ENCODE measurements around the gene ARPC4. TPM values are rescaled to one million over a fixed set of nuclear protein-coding genes. Genes with fewer than 3 reads are reported as not detected.

Gene ARPC4
- total RNA-seq, 6 donors from 2014 or later = 88.3 to 186 (median 158) TPM

DNA sequence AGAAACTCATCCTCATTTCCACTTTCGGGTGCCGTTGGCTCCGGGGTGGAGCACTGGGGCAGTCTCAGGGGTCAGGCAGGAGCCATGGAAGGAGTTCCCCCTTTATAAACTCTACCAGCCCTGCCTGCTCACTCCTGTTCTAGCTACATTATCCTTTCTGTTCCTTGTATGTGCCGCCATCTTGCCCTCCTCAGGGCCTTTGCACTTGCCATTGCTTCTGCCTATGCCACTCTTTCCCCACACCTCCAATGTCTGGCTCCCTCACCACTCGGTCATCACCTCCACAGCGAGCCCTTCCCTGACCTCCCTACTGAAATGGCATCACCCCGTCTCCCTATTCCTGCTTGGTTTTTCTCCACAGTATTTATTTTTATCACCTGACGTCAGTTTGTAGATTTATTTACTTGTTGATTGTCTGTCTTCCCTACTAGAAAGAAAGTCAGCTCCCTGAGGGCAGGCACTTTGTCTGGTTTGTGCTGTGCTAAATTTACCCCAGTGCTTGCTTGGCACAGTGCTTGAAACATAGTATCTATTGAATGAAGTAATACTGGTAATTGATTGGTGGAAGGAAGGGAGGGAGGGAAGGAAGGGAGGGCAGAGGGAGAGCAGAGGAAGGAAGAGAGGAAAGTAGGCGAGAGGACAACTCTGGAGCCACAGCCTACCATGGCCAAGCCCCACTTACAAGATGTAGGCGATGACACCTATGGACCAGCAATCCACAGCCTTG, 31.9 kb upstream of the ARPC4 start:
- TF ChIP-seq CTCF (IDR thresholded peaks at IDR 0.05) (no peak), EP300 (IDR thresholded peaks at IDR 0.05) (no peak)
- H3K36me3 ChIP-seq = peaks cover 0 to 76% (median 57%) of the 10 kb centered on the region in 4 donors
- WGBS, 2 donors = 98% methylated on average over 10 of the region's 10 CpGs
- no peak for DNase-seq
- H3K27ac ChIP-seq = no peak overlapping the region
- H3K9me3 ChIP-seq = no peaks in the 10 kb centered on the region
- no peaks in the 10 kb centered on the region for H3K27me3 ChIP-seq
- no peaks in the 10 kb centered on the region for H3K4me1 ChIP-seq
- no peak overlapping the region for H3K4me3 ChIP-seq
- ATAC-seq (ENCODE audit: low FRiP score in 2 of 2) = no peak

DNA sequence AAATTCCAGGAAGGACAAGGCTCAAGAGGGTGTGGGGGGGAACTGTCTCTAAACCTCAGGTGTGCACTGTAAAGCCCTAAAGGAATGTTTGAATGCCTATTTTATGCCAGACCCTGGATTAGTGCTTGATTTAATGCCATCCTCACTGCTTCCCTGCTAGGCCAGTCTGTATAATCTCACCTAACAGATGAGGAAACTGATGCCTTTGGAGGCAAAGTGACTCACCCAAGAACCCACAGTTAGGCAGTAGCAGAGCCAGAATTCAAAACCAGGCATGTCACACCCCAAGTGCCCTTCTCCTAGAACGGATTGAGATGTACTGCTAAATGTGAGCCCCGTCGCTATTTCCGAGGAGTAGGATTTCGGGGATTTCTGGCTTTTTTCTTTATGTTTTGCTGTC, 31.0 kb upstream of the ARPC4 start:
- TF ChIP-seq POLR2AphosphoS5 (IDR thresholded peaks at IDR 0.05) (no peak), CTCF (IDR thresholded peaks at IDR 0.05) (no peak), EP300 (IDR thresholded peaks at IDR 0.05) (no peak), POLR2A (IDR thresholded peaks at IDR 0.05) (no peak)
- Histone ChIP-seq H3K36me3 (peaks cover 0 to 71% (median 48%) of the 10 kb centered on the region in 4 donors), H3K27me3 (no peaks in the 10 kb centered on the region), H3K4me3 (no peak overlapping the region), H3K9me3 (no peaks in the 10 kb centered on the region), H3K4me1 (peaks cover 1 to 5% (median 3%) of the 10 kb centered on the region in 4 donors), H3K27ac (no peak overlapping the region)
- no peak for ATAC-seq (ENCODE audit: low FRiP score in 2 of 2)
- WGBS, 2 donors = 97% methylated on average over 5 of the region's 5 CpGs
- DNase-seq = no peak

DNA sequence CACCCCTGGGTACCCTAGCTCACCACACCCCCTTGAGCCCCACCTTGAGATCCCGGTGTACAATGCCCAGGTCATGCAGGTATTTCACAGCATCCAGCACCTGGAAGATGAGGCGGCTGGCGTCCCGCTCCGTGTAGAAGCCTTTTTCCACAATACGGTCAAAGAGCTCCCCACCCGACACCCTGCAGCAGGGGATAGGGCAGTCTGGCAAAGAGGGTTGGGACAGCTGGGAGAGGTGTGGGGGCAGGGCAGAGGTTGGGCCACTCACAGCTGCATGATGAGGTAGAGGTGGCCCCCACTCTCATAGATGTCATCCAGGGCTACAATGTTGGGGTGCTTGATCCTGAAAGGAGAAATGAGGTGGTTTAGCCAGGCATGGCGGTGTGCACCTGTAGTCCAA, 30.0 kb upstream of the ARPC4 start:
- Histone ChIP-seq H3K27ac (no peak overlapping the region), H3K4me3 (no peak overlapping the region), H3K27me3 (no peaks in the 10 kb centered on the region), H3K9me3 (no peaks in the 10 kb centered on the region), H3K36me3 (peaks cover 0 to 61% (median 40%) of the 10 kb centered on the region in 4 donors), H3K4me1 (peaks cover 9 to 14% (median 11%) of the 10 kb centered on the region in 4 donors)
- DNase-seq (no peak), ATAC-seq (ENCODE audit: low FRiP score in 2 of 2) (no peak)
- WGBS, 2 donors = 96% methylated on average over 8 of the region's 8 CpGs
- TF ChIP-seq POLR2AphosphoS5 (IDR thresholded peaks at IDR 0.05) (no peak), POLR2A (IDR thresholded peaks at IDR 0.05) (no peak), EP300 (IDR thresholded peaks at IDR 0.05) (no peak), CTCF (IDR thresholded peaks at IDR 0.05) (no peak)

DNA sequence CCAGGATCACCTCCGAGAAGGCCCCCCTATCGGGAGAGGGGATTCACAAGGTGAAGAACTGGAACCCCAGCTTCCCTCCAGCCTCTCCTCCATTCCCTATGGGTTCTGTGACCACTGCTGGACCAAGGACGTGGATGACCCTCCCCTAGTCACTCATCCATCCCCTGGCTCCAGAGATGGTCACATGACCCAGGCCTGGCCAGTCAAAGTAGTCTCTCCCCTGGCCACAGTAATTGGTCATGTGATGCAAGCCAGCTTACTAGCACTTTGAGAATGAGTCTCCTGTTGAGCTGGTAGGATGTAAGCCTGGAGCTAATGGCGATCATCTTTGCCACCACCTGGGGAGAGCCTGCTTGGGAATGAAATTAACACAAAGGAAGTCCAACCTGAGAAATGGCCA, 27.0 kb upstream of the ARPC4 start:
- no peaks in the 10 kb centered on the region for H3K27me3 ChIP-seq
- DNase-seq (no peak), ATAC-seq (ENCODE audit: low FRiP score in 2 of 2) (no peak)
- WGBS, 2 donors = 85% methylated on average over 4 of the region's 4 CpGs
- peaks cover 33 to 41% (median 38%) of the 10 kb centered on the region in 4 donors for H3K4me1 ChIP-seq
- no peak overlapping the region for H3K4me3 ChIP-seq
- no peak for TF ChIP-seq EP300 (IDR thresholded peaks at IDR 0.05)
- TF ChIP-seq CTCF (IDR thresholded peaks at IDR 0.05) = no peak
- TF ChIP-seq POLR2A (IDR thresholded peaks at IDR 0.05) = no peak
- TF ChIP-seq POLR2AphosphoS5 (IDR thresholded peaks at IDR 0.05) = no peak
- H3K36me3 ChIP-seq = peaks cover 0 to 33% (median 12%) of the 10 kb centered on the region in 4 donors
- H3K27ac ChIP-seq = no peak overlapping the region
- H3K9me3 ChIP-seq = no peaks in the 10 kb centered on the region

GRCh38 chr3:9767418-9767817, 25.5 kb upstream of the ARPC4 start:
- Histone ChIP-seq H3K4me3 (no peak overlapping the region), H3K4me1 (peaks cover 34 to 43% (median 39%) of the 10 kb centered on the region in 4 donors), H3K27ac (peak overlapping the region; percentile 26 to 91 (median 64)), H3K27me3 (no peaks in the 10 kb centered on the region), H3K36me3 (peaks cover 0 to 18% (median 7%) of the 10 kb centered on the region in 4 donors), H3K9me3 (no peaks in the 10 kb centered on the region)
- ATAC-seq (ENCODE audit: low FRiP score in 2 of 2) (peak in 1 of 2 donors; percentile 40), DNase-seq (peak in 1 of 2 donors; percentile 56)
- WGBS, 2 donors = 44 to 50% methylated on average over 5 to 7 of the region's 7 CpGs
- no peak for TF ChIP-seq POLR2AphosphoS5 (IDR thresholded peaks at IDR 0.05)
- no peak for TF ChIP-seq EP300 (IDR thresholded peaks at IDR 0.05)
- TF ChIP-seq POLR2A (IDR thresholded peaks at IDR 0.05) = no peak
- TF ChIP-seq CTCF (IDR thresholded peaks at IDR 0.05) = no peak

Data from upper lobe of left lung (tissue), 6 donors.